ENCODE measurements around the gene CRYBB3.
A peak's percentile ranks its signal among the peaks of the same experiment; 100 is the strongest.

Gene CRYBB3

DNA sequence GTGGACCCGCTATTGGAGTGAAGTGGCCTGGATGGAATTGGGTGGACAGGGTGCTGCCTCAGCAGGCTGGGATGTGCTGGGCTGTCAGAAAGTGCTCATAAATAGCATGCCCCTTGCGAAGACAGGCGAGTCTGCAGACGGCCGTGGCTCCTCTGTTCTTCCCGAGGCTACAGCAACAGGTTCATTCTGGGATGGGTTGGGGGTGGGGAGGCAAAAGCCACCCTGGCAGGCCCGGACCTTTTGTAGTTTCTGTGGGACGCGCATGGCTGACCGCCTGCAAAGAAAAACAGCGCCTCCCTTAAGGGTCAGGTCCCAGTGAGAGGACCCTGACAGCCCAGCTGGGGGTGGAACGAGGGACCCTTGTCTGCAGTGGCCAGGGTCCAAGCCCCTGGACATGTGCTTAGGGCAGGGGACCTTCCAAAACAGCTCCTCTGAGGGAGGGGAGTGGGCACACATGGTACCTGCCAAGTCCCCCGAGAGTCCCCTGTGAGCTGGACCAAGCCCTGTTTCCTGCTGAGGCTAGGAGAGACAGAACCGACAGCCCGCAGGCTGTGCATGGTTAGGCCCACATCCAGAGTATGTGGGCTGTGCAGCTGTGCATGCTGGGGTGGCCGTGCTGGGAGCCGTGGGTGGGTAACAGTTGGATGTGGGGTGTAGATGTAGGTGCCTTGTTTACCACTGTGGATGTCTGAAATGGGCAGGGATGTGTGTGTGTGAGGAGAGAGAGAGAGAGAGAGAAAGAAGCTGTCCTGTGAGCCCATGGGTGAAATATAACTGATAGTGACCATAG is at the start of gene CRYBB3:
CRYBB3 (plus strand) TSS at position 128 of the 790 bp plus-strand sequence. CDS start 1,539 bp downstream, outside the sequence.
- no peak for DNase-seq

DNA sequence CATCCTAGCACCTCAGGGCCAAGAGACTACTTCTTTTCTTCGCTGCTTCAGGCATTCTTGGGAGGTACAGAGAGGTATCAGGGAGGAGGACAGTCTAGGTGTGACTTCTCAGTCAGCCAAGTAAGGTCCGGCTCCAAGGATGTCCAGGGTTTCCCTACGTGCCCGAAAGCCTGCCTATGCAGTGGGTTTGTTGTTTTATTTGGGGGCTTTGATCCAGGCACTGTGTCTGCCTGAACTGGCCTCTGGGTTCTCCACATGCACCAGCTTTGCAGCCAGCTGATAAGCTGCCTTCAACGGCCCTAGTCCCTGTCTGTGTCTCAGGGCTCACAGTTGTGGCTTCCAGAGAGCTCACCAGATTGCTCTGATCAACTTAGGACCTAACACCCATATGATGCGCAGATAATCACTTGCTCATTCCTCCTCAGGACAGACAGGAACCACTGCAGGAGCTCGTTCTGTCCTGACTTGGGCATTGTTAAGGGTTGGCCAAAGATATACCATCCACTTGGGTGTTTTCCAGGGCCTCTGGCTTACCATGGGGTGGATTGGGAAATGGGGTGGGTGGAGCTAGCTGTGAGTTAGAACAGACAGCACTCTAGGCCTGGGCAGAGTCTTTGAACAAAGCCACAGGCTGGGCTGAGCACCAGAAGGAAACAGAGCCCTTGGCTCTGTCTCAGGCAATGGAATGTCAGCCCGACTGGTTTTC is 45.5 kb upstream of the CRYBB3 start:
- DNase-seq, result peak in 6 of 14 donors; percentile 5 to 33 (median 10)

- no peak for DNase-seq
Measured at GRCh38 chr22:25154667-25154999, 45.0 kb upstream of the CRYBB3 start.

GRCh38 chr22:25156736-25157135 is 42.9 kb upstream of the CRYBB3 start:
- DNase-seq, result no peak

GRCh38 chr22:25159028-25159427 is 40.6 kb upstream of the CRYBB3 start:
- no peak for DNase-seq

DNA sequence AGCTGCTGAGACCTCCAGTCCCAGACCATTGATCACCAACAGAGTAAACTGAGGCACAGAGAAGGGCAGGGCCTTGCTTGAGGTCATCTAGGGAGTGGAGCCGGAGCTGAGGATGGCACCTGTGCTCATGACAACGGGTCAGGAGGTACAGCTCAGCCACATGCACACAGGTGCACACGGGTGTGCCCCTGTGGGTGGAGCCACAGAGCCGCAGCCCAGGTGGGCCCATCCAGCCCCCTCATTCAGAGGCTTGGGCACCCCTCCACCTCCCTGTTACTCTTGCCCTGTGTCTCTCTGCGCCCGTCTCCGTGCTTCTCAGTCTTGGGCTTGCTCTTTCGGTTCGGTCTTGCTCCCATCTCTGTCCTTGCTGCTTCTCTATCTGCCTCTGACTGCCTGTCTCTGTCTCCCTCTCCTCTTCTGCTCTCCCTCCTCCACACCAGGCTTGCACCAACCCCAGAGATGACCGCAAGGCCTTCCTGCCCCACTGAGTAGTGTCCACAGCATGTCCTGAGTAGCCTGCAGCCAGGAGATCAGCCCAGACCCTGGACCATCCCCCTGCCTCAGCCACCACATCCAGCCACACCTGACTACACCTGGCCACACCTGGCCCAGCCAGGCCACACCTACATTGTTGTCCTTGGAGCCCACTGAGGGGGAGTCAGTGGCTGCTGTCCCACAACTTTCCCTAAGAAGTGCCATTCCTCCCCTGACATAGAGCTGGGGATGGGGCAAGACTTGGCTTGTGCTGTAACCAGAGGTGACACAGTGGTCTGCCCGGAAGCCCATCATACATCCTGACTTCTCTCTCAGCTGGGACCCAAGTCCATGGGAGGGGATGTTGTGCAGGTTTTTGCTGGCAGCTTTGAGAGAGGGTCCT is 39.3 kb upstream of the CRYBB3 start:
- no peak for DNase-seq

DNA sequence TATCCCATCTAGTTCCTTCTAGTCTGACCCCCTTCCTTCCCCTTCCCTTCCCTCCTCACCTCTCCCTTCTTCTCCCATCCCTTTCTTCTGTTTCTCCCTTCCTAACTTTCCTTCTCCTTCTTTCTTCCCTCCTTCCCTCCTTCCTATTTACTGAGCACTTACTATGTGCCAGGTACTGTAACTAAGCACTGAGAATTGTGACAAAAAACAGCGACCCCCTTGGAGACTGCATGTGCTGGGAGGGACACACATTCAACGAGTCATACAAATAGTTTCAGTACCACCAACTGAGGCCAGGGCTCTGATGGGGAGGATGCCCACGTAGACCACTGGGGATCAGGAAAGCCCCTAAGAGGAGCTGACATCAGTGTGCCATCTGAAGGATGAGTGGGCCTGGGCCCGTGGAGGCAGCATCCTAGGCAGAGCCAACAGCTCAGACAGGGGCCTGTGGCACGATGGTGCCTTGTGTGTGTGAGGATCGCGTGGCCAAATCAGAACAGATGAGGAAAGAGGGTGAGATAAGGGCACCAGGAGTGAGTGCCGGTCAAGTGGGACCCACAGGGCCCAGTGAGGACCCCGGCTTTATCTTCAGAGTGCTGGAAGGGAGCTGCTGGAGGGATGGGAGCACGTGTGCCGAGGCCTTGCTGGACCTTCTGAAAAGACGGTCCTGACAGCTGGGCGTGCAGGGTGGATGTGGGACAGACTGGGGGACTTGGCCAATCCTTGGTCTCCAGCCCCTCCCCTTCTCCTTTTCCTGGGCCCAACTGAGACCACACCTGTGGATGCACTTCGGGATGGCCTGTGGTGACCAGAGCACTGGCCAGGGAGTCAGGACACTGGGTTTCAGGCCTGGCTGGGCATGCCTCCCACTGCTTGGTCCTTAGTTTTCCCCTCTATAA is 38.4 kb upstream of the CRYBB3 start:
- DNase-seq, result no peak

GRCh38 chr22:25161916-25162530 is 37.6 kb upstream of the CRYBB3 start:
- no peak for DNase-seq

GRCh38 chr22:25162561-25162960 is 37.1 kb upstream of the CRYBB3 start:
- no peak for DNase-seq

- no peak for DNase-seq
Measured at GRCh38 chr22:25165785-25166184, 33.9 kb upstream of the CRYBB3 start.

GRCh38 chr22:25166266-25167040 is 33.2 kb upstream of the CRYBB3 start:
- DNase-seq, result no peak

GRCh38 chr22:25167082-25167481 is 32.6 kb upstream of the CRYBB3 start:
- DNase-seq, result no peak

DNA sequence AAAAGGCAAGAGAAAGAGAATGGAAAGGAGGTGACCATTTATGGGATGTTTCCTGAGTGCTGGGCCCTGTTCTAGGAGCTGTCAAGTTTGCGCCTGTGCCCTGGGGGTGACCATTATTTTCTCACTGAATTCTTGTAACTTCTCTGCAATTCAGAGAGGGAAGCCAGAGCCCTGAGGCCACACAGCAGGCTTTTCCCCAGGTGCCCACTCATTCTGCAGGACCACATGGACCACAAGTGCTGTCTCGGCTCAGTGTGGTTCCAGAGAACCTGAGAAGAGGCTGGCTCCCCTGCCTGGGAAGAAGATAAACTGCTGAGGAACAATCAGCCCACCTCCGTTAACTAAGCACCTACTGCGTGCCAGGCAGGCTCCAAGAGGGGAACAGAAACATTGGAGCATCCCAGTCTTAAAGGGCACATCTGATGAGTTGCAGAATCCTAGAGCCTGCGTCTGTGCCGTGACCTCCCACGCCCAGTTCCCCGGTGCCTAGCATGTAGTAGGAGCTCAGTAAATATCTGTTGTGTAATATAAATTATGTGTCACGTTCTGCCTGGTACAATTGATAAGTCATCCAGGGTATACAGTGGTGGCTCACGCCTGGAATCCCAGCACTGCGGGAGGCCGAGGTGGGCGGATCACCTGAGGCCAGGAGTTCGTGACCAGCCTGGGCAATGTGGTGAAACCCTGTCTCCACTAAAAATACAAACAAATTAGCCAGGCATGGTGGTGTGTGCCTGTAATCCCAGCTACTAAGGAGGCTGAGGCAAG is 31.6 kb upstream of the CRYBB3 start:
- DNase-seq, result no peak

DNA sequence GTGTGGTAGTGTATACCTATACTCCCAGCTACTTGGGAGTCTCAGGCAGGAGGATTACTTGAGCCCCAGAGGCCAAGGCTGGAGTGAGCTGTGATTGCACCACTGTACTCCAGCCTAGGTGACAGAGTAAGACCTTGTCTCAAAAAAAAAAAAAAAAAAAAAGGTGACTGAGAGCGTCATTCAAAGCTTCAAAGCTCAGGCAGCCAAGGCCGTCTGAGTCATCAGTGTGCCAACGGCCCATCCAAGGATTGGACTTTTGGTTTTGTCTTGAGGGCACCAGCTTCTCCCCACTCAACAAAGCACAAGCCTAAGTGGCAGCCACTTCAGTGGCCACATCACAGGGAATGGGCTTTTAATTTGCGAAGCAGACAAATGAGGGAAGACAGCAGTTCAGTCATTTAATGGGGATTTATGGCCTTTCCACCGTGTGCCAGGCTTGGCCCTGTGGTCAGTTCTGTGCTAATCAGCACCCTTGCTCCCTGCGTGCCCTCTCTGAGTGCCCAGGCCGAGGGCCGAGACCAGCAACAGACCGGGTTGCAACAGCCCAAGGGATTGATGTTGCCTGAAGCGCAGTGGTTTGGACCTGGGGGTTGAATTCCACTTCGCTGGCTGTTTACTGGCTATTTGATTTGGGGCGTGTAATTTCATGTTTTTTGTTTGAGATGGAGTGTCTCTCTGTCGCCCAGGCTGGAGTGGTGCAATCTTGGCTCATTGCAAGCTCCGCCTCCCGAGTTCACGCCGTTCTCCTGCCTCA is 30.2 kb upstream of the CRYBB3 start:
- no peak for DNase-seq

- no peak for DNase-seq
Measured at GRCh38 chr22:25170426-25170980, 29.2 kb upstream of the CRYBB3 start.

DNA sequence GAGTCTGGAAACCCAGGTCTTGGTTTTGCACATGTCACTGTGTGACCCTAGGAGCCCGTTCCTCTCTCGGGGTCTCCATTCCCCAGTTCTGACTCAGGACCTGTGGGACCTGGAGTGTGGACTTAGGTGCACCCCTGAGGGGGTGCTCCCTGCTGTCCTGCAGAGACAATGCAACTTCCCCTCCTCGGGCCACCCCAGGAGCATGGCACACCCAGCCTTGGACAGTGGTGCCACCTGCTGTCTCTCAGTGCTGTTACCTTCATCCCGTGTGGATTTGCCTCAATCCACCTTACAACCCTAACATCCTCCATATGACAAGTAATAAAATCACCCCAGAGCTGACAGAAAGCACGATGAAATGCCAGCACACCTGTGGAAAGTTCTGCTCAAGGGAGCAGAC is 27.5 kb upstream of the CRYBB3 start:
- no peak for DNase-seq

DNA sequence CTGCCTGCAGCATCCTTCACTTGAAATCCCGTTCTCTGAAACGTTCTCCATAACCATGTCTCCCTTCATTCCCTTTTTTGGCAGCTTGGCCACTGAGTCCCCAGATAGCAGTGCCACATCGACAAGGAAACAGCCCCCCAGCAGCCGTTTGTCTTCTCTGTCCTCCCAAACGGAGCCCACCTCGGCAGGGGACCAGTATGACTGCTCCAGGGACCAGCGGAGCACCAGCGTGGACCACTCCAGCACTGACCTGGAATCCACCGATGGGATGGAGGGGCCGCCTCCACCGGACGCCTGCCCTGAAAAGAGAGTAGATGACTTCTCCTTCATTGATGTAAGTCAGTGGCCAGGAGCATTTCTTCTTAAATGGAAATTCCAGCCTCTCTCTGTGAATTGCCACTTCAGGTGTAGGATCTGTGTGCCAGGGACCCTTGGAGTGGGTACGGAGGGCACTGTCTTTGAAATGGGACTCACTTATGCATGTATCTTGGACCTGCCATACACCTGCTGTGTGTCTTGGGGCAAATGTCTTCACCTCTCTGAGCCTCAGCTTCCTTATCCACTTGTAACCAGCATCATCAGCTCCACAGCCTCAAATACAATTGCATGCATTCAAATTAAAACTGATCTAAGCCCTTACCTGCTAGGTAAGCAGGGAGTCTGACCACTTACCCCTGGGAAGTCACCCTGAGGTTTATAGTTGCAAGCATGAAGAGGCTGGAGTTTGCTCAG is 25.3 kb upstream of the CRYBB3 start:
- DNase-seq, result no peak

DNA sequence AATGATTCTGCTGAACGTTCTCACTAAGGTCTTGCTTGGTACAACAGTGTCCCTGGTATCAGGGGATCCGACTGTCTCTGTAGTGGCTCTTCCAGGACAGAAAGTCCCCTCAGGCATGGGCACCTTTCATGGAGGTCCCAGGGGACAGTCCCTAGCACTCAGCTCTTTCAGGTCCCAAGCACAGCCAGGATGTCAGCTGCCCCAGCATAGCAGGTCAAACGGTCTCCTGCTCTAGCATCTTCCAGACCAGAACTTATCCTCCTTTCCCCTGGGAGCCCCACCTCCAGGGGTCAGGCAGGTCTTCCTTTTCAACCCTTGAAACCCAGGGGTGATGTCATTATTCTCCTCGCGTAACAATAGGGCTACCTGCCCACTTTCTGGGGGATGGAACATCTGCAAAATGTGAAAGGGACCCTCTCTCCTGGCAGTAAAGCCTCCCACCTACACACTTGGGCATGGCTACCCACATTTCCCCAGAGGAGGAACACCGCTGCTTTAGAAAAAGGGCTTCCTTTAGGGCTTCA is 24.7 kb upstream of the CRYBB3 start:
- no peak for DNase-seq

Measured in C1 segment of cervical spinal cord (tissue), 14 donors.